Measurements from ENCODE around the gene EXOC6B.
A peak's percentile ranks its signal among the peaks of the same experiment; 100 is the strongest.

The EXOC6B gene

GRCh38 chr2:72788756-72789155 lies 37.1 kb downstream of the EXOC6B start:
- no peak for DNase-seq

GRCh38 chr2:72785517-72785916 lies 40.3 kb downstream of the EXOC6B start:
- DNase-seq = no peak

- DNase-seq = no peak
Measured at GRCh38 chr2:72782520-72782919, 43.3 kb downstream of the EXOC6B start.

GRCh38 chr2:72781480-72781879 lies 44.4 kb downstream of the EXOC6B start:
- DNase-seq = no peak

- peak; percentile 3 for DNase-seq
Measured at GRCh38 chr2:72780477-72780876, 45.4 kb downstream of the EXOC6B start.

- no peak for DNase-seq
Measured at GRCh38 chr2:72779495-72779894, 46.3 kb downstream of the EXOC6B start.

- DNase-seq = no peak
Measured at GRCh38 chr2:72778410-72778809, 47.4 kb downstream of the EXOC6B start.

- DNase-seq = peak; percentile 77
Measured at GRCh38 chr2:72770879-72771461, 54.9 kb downstream of the EXOC6B start.

GRCh38 chr2:72765997-72766609 lies 59.7 kb downstream of the EXOC6B start:
- DNase-seq = no peak

GRCh38 chr2:72762276-72762675 lies 63.6 kb downstream of the EXOC6B start:
- no peak for DNase-seq

GRCh38 chr2:72759755-72760154 lies 66.1 kb downstream of the EXOC6B start:
- no peak for DNase-seq

GRCh38 chr2:72757177-72757775 lies 68.6 kb downstream of the EXOC6B start:
- no peak for DNase-seq

- no peak for DNase-seq
Measured at GRCh38 chr2:72755647-72756423, 70.0 kb downstream of the EXOC6B start.

GRCh38 chr2:72754628-72755320 lies 71.1 kb downstream of the EXOC6B start:
- DNase-seq = no peak

GRCh38 chr2:72750977-72751639 lies 74.7 kb downstream of the EXOC6B start:
- no peak for DNase-seq

GRCh38 chr2:72750466-72750865 lies 75.4 kb downstream of the EXOC6B start:
- no peak for DNase-seq

- no peak for DNase-seq
Measured at GRCh38 chr2:72747344-72747743, 78.5 kb downstream of the EXOC6B start.

GRCh38 chr2:72745679-72746368 lies 80.0 kb downstream of the EXOC6B start:
- DNase-seq = peak; percentile 41

GRCh38 chr2:72744049-72744448 lies 81.8 kb downstream of the EXOC6B start:
- no peak for DNase-seq

GRCh38 chr2:72743481-72743880 lies 82.4 kb downstream of the EXOC6B start:
- no peak for DNase-seq

- no peak for DNase-seq
Measured at GRCh38 chr2:72738096-72738495, 87.7 kb downstream of the EXOC6B start.

- DNase-seq = no peak
Measured at GRCh38 chr2:72734432-72734831, 91.4 kb downstream of the EXOC6B start.
